GM10248 (cell line): ENCODE measurements around the gene PDCD1LG2.

Source experiments
- CTCF ChIA-PET: fragments of 300-600 bp; sonication (Branson Sonifier 250); formaldehyde crosslinking; extraction: SDS; loops from one replicate; lab custom pipeline; 2021; ENCODE audit warnings: antibody characterized with exemption; lab: Yijun Ruan, JAX
- POLR2A ChIA-PET: fragments of 350-650 bp; sonication (Branson Sonifier 250); formaldehyde crosslinking; extraction: SDS; loops from one replicate; lab custom pipeline; 2020; ENCODE audit warnings: antibody characterized with exemption; lab: Yijun Ruan, JAX
- DNase-seq: peaks from one replicate; pipeline ENCODE4 v3.0.0; 2012; ENCODE audit errors: extremely low spot score
- CTCF ChIP-seq: IDR thresholded peaks from 2 replicates; pipeline ENCODE4 v1.5.1; 2012; ENCODE audit warnings: mild to moderate bottlenecking, low read depth; ENCODE audit errors: extremely low read depth, missing control alignments, control extremely low read depth

The PDCD1LG2 gene

GRCh38 chr9:5478206-5478605, 32.1 kb upstream of the PDCD1LG2 start:
- TF ChIP-seq CTCF: no peak
- POLR2A ChIA-PET: no interaction called here
- CTCF ChIA-PET: interaction anchor here (0.6 kb wide), 1 partner anchor 112 kb away, joined by 4 read pairs; no protein-coding TSS in a partner anchor
- DNase-seq: no peak

- ChIA-PET POLR2A (interaction anchor here (1.0 kb wide), 1 partner anchor 14 kb away, joined by 3 read pairs; no protein-coding TSS in a partner anchor), CTCF (interaction anchor here (1.1 to 1.8 kb wide), 6 partner anchors 9 to 108 kb away, joined by 3 to 5 read pairs (median 4); no protein-coding TSS in a partner anchor)
- no peak for TF ChIP-seq CTCF
- DNase-seq: peak; percentile 40
Observed at GRCh38 chr9:5479994-5480694, 30.2 kb upstream of the PDCD1LG2 start.

- DNase-seq: no peak
- CTCF ChIA-PET: interaction anchor here (0.7 to 1.8 kb wide), 5 partner anchors 9 to 41 kb away, joined by 3 to 5 read pairs (median 5); partner anchors contain the start of gene CD274
- POLR2A ChIA-PET: interaction anchor here (1.0 kb wide), 1 partner anchor 13 kb away, joined by 3 read pairs; no protein-coding TSS in a partner anchor
- TF ChIP-seq CTCF: no peak
Observed at GRCh38 chr9:5480919-5481318, 29.4 kb upstream of the PDCD1LG2 start.

GRCh38 chr9:5481322-5482040, 28.9 kb upstream of the PDCD1LG2 start:
- ChIA-PET POLR2A (interaction anchor here (0.6 kb wide), 2 partner anchors 43 to 102 kb away, joined by 3 read pairs; no protein-coding TSS in a partner anchor), CTCF (interaction anchor here (0.7 to 1.8 kb wide), 3 partner anchors 8 to 31 kb away, joined by 3 to 5 read pairs (median 5); partner anchors contain the start of gene CD274)
- no peak for TF ChIP-seq CTCF
- DNase-seq: no peak

GRCh38 chr9:5482194-5482593, 28.1 kb upstream of the PDCD1LG2 start:
- ChIA-PET CTCF (interaction anchor here (1.7 kb wide), 1 partner anchor 18 kb away, joined by 4 read pairs; no protein-coding TSS in a partner anchor), POLR2A (interaction anchor here (0.6 kb wide), 2 partner anchors 43 to 101 kb away, joined by 3 read pairs; no protein-coding TSS in a partner anchor)
- TF ChIP-seq CTCF: no peak
- DNase-seq: no peak

- ChIA-PET POLR2A (no interaction called here), CTCF (interaction anchor here (0.8 to 1.7 kb wide), 6 partner anchors 10 to 104 kb away, joined by 3 to 4 read pairs (median 3); no protein-coding TSS in a partner anchor)
- TF ChIP-seq CTCF: no peak
- no peak for DNase-seq
Observed at GRCh38 chr9:5483306-5483705, 27.0 kb upstream of the PDCD1LG2 start.
